IPS-15b (cell line): ENCODE data around the gene MEGF9.
"Not testable (repeated sequence)": the region's sequence is repeated elsewhere in the genome, so short reads cannot be mapped to it uniquely, and the experiment has no call there.

ENCODE experiments used
- H3K27me3 ChIP-seq: one replicate; pipeline ENCODE4 v1.6.1; 2013; ENCODE audit warnings: low read length; ENCODE audit not compliant: control insufficient read depth, insufficient read depth
- H3K36me3 ChIP-seq: one replicate; pipeline ENCODE4 v1.6.1; 2013; ENCODE audit warnings: low read length; ENCODE audit not compliant: control insufficient read depth, insufficient read depth
- H3K4me1 ChIP-seq: one replicate; pipeline ENCODE4 v1.6.1; 2013; ENCODE audit warnings: mild to moderate bottlenecking, low read length; ENCODE audit not compliant: control insufficient read depth, insufficient read depth
- H3K4me3 ChIP-seq: one replicate; pipeline ENCODE4 v1.5.1; 2013; ENCODE audit warnings: low read depth, low read length
- H3K9ac ChIP-seq: one replicate; pipeline ENCODE4 v1.6.1; 2013; ENCODE audit warnings: low read depth, mild to moderate bottlenecking, low read length
- H3K9me3 ChIP-seq: one replicate; pipeline ENCODE4 v1.6.1; 2013; ENCODE audit warnings: mild to moderate bottlenecking, low read length; ENCODE audit not compliant: control insufficient read depth, insufficient read depth

The MEGF9 gene

DNA sequence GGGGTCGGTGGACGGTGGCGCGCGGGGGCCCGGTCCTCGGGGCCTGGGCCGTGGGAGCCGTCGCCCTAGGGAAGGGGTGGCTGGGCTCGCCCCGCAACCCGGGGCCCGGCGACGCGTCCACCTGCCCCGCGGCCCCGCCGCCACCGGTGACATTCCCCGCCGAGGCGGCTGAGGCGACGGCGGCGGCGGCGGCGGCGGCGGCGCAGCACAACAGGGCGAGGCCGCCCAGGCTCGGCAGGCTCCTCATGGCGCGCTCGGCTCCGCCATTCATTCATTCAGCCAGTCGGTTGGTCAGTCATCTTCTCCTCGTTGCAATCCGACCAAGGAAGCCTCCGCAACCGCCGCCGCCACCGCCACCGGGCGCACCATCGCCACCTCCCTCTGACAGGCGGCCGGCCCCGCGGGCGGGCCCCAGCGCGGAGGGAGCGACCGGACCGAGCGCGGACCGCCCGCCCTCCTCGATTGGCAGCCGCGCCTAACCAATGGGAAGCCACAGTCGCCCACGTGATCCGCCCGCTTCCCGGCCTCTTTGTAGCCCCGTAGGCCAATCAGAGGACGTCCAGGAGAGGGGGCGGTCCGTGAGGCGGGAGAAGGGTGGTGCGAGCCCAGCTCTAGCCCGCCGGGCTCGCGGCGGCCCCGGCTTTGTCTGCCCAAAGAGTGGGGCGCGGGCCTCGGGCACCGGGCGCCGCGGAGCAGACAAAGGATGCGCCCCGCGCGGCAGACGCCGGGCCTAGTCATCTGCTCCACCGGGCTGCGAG, at the start of gene MEGF9:
MEGF9 (minus strand) TSS at position 383 of the 758 bp plus-strand sequence; CDS start at position 271, 112 bp downstream.
- H3K27me3 ChIP-seq: peaks cover 26% of the 10 kb centered on the region
- H3K36me3 ChIP-seq: no peaks in the 10 kb centered on the region
- no peaks in the 10 kb centered on the region for H3K9me3 ChIP-seq
- H3K4me1 ChIP-seq: peaks cover 3% of the 10 kb centered on the region
- H3K9ac ChIP-seq: peak within 1 kb of the TSS; percentile 10
- peak within 1 kb of the TSS; percentile 73 for H3K4me3 ChIP-seq

DNA sequence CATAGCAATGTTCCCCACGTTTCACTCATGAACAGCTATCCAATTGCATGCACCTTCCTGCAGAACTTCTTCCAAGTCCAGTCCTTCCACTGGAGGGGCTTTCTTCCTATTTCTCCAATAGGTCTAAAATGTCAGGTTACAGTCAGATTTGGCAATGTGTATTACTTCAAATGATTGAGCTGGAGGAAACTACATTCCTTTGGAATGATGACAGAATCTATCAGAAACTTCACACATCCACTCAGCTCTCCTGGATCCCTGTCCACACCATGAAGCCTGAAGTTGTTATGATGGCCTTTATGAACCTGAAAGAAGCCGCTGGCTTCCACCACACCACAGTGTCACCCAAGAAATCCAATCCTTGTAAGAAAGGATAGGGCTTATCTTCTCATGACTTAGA, 46.7 kb upstream of the MEGF9 start:
- Histone ChIP-seq H3K27me3 (no peaks in the 10 kb centered on the region), H3K9me3 (no peaks in the 10 kb centered on the region), H3K4me3 (no peak overlapping the region), H3K9ac (no peak overlapping the region), H3K36me3 (peaks cover 7% of the 10 kb centered on the region), H3K4me1 (no peaks in the 10 kb centered on the region)

DNA sequence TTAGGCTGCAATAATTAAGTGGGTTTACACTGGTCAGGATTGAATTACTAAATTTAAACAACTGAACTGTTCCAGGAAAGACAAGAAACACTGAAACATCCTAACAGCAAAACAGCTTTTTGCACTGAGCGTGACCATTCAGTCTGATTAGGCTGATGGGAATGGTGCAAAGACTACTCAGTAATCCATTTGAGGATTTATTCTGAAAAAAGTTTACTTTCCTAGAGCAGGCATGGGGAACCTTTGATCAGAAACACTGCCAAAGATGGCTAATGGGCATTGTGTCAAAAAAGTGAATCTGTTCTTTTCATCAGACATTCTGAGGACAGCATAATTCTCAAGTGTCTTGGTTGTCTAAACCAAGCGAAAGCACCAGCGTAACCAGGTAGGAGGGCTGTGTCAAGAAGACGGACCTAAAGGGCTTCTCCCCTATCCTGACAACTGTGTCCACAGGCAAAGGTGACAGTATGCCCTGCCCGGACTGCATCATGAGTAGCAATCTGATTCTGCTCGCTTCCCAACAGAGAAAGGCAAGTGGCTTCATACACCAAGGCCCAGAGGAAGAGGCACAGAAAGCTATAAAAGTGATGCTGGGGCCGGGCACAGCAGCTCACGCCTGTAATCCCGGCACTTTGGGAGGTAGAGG, 45.6 kb upstream of the MEGF9 start:
- Histone ChIP-seq H3K27me3 (no peaks in the 10 kb centered on the region), H3K9me3 (no peaks in the 10 kb centered on the region), H3K4me3 (no peak overlapping the region), H3K9ac (no peak overlapping the region), H3K36me3 (peaks cover 7% of the 10 kb centered on the region), H3K4me1 (no peaks in the 10 kb centered on the region)

DNA sequence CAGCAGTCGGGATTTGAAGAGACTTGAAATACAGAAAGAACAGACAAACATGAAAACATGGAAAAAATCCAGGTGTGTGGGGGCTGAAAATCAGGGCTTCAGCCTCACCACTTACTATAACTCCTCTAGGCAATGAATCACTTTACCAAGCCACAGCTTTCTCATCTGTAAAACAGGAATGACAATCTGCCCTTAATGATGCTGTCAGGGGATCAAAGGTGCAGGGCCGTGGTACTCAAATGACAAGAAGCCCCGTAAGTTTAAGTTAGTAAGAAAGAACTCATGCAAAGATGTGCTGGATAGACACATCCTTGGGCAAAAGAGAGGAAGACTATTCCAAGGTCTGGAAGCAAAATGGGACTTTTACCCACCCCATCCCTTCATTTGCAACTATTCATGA, 44.3 kb upstream of the MEGF9 start:
- Histone ChIP-seq H3K27me3 (no peaks in the 10 kb centered on the region), H3K9me3 (no peaks in the 10 kb centered on the region), H3K4me1 (no peaks in the 10 kb centered on the region), H3K4me3 (no peak overlapping the region), H3K36me3 (peaks cover 2% of the 10 kb centered on the region), H3K9ac (no peak overlapping the region)

DNA sequence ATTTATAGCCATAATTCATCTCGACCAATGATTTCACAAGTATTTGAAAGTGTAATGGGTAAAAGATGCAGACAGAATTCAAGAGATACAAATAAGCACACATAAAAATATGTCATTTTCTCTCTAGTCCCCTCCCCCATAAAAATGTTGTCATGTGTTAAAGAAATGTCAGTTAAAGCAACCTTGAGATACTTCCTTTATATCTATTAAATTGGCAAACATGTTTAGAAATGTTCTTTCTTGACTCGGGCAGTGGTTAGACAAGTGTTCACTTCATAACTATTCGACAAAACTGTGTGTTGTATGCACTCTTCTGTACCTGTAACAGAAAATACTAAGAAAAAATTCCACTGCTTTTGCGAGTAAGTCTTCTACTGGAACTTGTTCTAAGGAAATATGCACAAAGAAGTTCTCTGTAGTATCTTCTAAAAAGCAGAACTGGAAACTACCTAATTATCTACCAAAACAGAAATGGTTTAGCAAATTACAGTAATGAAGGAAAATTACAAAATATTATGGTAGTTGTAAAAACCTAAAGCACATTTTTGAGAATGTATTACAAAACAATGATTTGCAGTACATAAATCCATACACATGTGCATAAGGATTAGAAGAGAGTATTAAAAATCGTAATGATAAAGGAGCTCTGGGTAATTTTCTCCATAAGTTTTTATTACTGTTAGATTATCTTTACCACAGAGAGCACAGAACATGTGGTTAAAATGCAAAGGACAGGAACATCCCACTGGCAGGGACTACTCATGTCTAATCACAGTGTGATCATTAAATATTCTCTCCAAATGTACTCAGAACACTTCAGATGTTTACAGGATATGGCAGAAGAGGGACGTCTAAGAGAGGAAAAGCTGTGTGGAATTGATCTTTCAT, 43.0 kb upstream of the MEGF9 start:
- Histone ChIP-seq H3K4me1 (no peaks in the 10 kb centered on the region), H3K9me3 (no peaks in the 10 kb centered on the region), H3K9ac (no peak overlapping the region), H3K4me3 (no peak overlapping the region), H3K36me3 (peaks cover 2% of the 10 kb centered on the region), H3K27me3 (no peaks in the 10 kb centered on the region)

DNA sequence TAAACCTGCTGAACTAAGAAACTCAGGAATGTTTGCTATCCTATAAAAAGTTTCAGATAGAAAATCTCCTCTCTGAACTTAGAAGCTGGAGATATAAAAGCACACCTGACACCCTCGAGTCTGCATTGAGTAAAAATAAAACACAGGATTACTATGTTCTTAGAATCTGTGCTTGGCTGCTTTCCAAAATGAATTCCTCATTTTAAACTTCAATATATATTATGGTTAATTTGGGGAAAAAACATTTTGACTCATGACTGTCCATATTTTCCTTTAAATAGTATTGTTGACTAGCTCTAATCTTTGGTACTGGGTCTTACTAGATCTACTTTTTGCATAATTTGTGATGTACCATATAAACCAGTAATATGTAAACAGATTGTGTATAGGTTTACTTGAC, 42.3 kb upstream of the MEGF9 start:
- H3K9me3 ChIP-seq: no peaks in the 10 kb centered on the region

DNA sequence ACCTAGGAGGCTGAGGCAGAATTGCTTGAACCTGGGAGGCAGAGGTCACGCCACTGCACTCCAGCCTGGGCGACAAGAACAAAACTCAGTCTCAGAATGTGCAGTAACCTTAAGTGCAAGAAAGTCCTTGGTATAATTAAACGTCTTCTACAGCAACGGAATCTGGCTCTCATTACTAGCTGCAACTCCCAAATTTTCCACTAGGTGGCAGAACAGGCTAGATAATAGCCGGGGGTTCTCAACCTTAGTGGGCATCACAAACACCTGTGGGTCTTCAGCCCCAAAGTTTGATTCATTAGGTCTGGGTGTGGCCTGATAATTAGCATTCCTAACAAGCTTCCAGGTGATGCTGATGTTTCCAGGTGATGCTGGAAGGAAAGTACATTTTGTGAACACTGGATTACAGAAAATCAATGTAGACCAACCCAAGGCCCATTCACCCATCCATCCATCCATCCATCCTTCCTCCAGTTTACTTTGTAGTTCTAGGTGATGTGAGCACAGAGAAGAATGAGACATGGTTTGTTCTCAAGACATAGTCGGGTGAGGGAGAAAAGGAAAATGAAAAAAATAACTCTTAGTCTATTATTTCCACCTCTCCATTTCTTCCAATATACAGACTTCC, 41.7 kb upstream of the MEGF9 start:
- Histone ChIP-seq H3K4me1 (no peaks in the 10 kb centered on the region), H3K27me3 (no peaks in the 10 kb centered on the region), H3K36me3 (peaks cover under 1% of the 10 kb centered on the region), H3K4me3 (no peak overlapping the region), H3K9ac (no peak overlapping the region), H3K9me3 (no peaks in the 10 kb centered on the region)

More for the DNA sequence above, 42.3 kb upstream of the MEGF9 start:
- H3K4me1 ChIP-seq: no peaks in the 10 kb centered on the region
- H3K27me3 ChIP-seq: no peaks in the 10 kb centered on the region
- no peak overlapping the region for H3K4me3 ChIP-seq
- H3K36me3 ChIP-seq: peaks cover 2% of the 10 kb centered on the region
- no peak overlapping the region for H3K9ac ChIP-seq

DNA sequence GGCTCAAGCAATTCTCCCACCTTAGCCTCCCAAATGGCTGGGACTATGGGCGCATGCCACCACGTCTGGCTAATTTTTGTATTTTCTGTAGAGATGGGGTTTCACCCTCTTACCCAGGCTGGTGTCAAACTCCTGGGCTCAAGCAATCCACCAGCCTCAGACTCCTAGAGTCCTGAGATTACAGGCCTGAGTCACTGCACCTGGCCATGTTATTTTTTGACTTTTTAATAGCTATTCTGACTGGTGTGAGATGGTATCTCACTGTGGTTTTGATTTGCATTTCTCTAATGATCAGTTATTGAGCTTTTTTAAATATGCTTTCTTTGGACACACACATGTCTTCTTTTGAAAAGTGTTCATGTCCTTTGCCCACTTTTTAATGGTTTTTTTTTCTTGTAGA, 40.8 kb upstream of the MEGF9 start:
- no peak overlapping the region for H3K4me3 ChIP-seq
- no peak overlapping the region for H3K9ac ChIP-seq
- no peaks in the 10 kb centered on the region for H3K27me3 ChIP-seq
- no peaks in the 10 kb centered on the region for H3K9me3 ChIP-seq
- H3K36me3 ChIP-seq: no peaks in the 10 kb centered on the region
- no peaks in the 10 kb centered on the region for H3K4me1 ChIP-seq

DNA sequence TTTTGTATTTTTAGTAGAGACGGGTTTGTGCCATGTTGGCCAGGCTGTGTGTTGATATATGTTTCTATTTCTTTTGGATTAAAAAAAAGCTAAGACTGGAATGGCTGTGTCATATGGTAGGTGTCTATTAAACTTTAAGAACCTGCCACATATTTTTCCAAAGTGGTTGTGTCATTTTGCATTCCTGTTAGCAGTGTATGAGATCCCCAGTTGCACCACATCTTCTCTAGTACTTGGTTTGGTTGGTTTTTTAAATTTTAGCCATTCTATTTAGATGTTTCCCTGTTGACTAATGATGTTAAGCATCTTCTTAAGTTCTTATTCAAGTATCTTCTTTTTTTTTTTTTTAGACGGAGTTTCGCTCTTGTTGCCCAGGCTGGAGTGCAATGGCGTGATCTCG, 36.2 kb upstream of the MEGF9 start:
- Histone ChIP-seq H3K9ac (no peak overlapping the region), H3K36me3 (no peaks in the 10 kb centered on the region), H3K4me3 (no peak overlapping the region), H3K4me1 (no peaks in the 10 kb centered on the region), H3K9me3 (no peaks in the 10 kb centered on the region), H3K27me3 (no peaks in the 10 kb centered on the region)

DNA sequence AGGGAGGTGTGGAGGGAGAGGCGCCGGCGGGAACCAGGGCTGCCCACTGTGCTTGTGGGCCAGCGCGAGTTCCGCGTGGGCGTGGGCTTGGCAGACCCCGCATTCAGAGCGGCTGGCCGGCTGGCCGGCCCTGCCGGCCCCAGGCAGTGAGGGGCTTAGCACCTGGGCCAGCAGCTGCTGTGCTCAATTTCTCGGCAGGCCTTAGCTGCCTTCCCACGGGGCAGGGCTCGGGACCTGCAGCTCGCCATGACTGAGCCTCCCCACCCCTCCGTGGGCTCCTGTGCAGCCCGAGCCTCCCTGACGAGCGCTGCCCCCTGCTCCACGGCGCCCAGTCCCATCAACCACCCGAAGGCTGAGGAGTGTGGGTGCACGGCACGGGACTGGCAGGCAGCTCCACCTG, 32.1 kb upstream of the MEGF9 start:
- not testable (repeated sequence) for H3K4me1 ChIP-seq, H3K9ac ChIP-seq, H3K4me3 ChIP-seq

DNA sequence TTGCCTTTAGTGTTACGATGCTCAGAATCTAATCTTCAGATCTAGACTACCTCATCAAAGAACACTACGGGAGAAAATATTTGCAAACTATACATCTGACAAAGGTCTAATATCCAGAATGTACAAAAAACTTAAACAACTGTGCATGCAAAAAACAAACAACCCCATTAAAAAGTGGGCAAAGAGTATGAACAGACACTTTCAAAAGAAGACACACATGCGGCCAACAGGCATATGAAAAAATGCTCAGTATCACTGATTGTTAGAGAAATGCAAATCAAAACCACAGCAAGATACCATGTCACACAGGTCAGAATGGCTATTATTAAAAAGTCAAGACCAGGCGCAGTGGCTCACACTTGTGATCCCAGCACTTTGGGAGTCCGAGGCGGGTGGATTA, 31.0 kb upstream of the MEGF9 start:
- H3K9ac ChIP-seq: no peak overlapping the region
- H3K36me3 ChIP-seq: no peaks in the 10 kb centered on the region
- no peak overlapping the region for H3K4me3 ChIP-seq
- no peaks in the 10 kb centered on the region for H3K9me3 ChIP-seq
- no peaks in the 10 kb centered on the region for H3K4me1 ChIP-seq
- no peaks in the 10 kb centered on the region for H3K27me3 ChIP-seq

More for the DNA sequence above, 32.1 kb upstream of the MEGF9 start:
- not testable (repeated sequence) for H3K36me3 ChIP-seq, H3K9me3 ChIP-seq, H3K27me3 ChIP-seq
